IPS-11a (cell line): ENCODE results near the gene HIPK2.

Experiments used
- H3K4me3 ChIP-seq: one replicate; pipeline ENCODE4 v1.5.1; 2013; ENCODE audit warnings: low read depth, low read length, control low read depth

HIPK2 gene

DNA sequence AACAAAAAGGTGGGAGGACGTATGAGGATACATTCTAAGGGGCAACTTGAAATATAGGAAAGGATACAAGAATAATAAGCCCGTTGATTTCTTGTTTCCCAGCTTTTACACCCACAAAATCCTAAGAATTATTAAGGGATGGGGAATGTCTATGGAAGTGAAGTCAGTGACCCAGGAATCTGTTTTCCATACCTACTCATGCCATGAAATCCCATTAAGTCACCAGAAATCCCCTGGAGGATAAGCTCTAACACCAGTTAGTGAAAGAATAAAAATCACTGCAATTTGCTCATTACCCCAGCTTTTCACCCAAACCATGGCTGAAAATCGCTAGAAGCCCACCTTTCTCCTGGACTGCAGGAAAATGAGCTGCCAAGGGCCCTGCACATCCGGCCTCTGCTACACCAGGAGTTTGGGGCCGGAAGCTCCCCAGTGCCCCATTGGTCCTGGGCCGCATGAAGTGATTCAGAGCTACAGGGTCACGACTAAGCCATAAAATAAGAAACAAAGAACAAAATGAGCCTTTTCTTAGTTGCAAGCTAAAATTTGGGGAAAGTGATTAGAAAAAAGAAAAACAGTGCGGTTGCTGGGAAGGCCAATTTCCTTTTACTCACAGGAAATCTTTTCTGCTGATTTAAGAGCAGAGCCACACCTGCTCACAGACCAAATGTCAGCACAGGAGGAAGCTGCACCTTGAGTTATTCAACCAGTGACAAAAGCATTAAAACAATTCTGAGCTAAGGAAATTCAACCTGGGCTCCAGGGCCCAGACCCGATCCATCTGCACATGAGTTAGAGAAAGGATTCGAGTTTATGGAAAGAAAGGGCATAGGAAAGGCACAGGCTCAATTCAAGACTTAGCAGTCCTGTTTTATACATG, 40.3 kb downstream of the HIPK2 start:
- no peak overlapping the region for H3K4me3 ChIP-seq

GRCh38 chr7:139735912-139736595, 41.7 kb downstream of the HIPK2 start:
- no peak overlapping the region for H3K4me3 ChIP-seq

DNA sequence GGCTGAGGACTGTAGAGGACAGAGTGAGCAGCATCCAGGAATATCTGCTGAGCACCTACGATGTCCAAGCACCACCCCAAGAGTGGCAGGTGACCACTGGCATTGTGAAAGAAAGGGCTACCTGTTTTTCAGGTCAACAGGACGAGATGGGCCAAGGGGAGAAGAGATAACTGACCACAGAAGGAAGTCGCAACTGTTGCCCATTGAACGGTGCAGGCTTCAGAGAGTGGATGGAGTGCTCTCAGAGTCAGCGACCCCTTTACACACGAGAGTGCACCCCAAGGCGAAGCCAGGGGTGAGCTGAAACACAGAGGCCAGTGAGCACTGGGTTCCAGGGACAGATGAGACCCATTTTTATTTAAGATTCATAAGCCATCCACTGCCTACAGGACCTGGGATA, 42.3 kb downstream of the HIPK2 start:
- H3K4me3 ChIP-seq = no peak overlapping the region

GRCh38 chr7:139734395-139734794, 43.4 kb downstream of the HIPK2 start:
- H3K4me3 ChIP-seq = no peak overlapping the region

- H3K4me3 ChIP-seq = no peak overlapping the region
Measured at GRCh38 chr7:139733751-139734150, 44.0 kb downstream of the HIPK2 start.

DNA sequence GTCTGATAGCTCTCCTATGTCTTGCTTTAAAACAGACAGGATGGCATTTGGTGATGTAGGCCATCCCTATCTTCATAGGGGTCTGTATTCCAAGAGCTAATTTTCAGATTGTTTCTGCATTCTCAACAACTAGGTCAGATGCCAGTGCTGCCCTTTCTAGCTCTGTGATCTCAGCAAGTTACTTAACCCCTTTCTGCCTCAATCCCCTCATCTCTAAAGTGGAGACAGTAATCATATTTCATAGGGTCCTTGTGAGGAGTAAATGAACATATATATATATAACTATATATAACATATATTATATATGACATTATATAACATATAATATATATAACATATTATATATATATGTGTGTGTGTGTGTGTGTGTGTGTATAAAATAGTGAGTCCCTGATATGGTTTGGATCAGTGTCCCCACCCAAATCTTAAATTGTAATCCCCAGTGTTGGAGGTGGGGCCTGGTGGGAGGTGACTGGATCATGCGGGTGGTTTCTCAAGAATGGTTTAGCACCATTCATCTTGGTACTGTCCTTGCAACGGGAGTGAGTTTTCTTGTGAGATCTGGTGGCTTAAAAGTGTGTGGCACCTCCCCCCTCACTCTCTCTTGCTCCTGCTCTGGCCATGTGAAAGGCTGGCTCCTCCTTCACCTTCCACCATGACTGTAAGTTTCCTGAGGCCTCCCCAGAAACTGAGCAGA, 45.2 kb downstream of the HIPK2 start:
- H3K4me3 ChIP-seq = no peak overlapping the region

DNA sequence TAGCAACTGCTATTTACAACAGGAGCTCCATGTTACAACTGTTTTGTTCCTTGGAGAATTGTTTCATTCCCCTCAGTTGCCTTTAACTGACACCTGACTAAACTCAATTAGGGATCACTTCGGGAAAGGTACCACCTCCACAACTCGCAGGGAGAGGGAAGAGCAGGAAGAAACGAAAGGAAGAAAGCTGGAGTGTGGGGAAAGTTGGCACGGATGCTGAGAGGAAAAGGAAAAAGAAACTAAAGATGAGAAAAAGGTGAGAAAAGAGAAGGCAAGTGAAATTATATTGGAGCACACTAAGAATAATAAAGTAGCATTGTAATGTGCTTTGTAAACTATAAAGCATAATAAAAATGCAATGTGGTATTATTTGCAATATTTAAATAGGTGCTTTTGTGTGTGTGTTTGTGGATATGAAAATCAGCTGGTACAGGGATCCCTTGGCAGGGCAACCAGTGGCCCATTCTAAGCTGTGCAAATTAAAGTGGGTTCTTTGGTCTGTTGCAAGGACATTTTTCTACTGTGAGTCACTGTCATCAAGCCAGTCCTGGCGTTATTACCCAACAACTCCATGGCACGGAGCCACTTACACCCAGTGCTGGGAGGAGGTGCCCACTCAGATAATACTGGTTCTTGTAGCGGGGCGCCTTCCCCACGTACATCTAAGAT, 45.9 kb downstream of the HIPK2 start:
- no peak overlapping the region for H3K4me3 ChIP-seq

- no peak overlapping the region for H3K4me3 ChIP-seq
Measured at GRCh38 chr7:139730746-139731612, 46.8 kb downstream of the HIPK2 start.

DNA sequence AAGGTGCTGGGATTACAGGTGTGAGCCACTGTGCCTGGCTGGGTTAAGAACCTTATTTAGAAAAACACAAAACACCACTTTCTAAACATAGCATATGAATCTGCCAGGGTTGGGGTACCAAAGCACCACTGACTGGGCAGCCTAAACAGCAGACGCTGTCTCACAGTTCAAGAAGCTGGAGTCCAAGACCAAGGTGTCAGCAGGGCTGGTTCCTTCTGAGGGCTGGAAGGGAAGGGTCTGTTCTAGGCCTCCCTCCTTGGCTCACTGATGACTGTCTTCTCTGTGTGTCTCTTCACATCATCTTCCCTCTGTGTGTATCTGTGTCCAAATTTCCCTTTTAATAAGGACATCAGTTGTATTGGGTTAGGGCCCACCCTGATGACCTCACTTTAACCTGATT, 49.6 kb downstream of the HIPK2 start:
- H3K4me3 ChIP-seq = no peak overlapping the region

DNA sequence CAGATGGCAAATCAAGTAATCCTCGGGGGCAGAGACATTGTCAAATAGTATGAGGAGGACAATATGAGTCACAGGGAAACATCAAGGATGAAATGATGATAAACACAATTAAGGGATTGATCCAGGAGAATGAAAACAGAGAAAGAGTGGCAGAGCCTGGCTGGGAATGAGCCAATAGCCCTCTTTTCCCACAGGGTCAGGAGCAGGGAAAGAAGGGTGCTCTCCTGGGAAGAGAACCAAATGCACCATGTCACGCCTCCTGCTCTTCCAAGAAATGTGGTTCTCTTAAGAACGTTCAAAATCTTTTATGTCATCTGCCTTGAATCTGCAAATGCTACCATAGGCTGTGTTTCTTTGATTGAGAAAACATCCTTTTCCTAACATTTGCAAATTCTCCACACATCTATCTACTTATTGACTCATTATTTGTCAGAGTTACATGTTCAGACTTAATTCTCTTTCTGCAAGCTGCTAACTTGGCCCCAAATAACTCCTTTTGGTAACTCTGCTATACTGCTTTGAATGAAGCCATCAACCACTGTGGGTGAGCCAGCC, 50.6 kb downstream of the HIPK2 start:
- H3K4me3 ChIP-seq = no peak overlapping the region

DNA sequence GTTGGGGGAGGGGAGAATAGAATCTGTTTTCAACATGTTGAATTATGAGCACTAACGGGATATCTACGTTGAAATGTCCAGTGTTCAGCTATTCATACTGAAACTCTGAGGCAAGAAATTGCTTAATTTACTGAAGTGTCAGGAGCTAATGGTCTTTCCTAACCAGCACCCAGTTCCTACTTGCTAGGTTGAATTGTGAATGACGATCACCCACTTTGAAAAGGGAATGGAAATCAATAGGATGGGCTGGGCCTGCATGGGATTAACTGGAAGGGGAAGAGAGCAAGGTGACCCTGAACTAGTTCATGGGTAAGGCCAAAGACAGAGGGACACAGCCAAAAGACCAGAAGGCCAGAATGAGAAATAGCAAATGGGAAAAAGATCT, 51.3 kb downstream of the HIPK2 start:
- H3K4me3 ChIP-seq = no peak overlapping the region

GRCh38 chr7:139725858-139726484, 51.8 kb downstream of the HIPK2 start:
- no peak overlapping the region for H3K4me3 ChIP-seq

GRCh38 chr7:139725077-139725476, 52.7 kb downstream of the HIPK2 start:
- no peak overlapping the region for H3K4me3 ChIP-seq

DNA sequence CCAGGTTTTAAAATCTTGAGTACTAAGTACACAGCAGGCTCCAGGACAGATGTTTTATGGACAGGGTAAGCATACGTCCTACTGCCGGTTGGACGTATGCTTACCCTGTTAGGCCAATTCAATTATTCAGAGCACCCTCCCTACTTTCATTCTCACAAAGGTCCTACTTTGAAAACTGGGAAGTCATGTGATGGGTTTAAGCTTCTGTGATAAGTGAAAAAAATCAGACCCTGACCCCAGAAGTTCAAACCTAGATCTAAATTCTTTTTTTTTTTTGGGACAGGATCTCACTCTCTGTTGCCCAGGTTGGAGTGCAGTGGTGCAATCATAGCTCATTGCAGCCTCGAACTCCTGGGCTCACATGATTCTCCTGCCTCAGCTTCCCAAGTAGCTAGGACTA, 55.2 kb downstream of the HIPK2 start:
- no peak overlapping the region for H3K4me3 ChIP-seq

DNA sequence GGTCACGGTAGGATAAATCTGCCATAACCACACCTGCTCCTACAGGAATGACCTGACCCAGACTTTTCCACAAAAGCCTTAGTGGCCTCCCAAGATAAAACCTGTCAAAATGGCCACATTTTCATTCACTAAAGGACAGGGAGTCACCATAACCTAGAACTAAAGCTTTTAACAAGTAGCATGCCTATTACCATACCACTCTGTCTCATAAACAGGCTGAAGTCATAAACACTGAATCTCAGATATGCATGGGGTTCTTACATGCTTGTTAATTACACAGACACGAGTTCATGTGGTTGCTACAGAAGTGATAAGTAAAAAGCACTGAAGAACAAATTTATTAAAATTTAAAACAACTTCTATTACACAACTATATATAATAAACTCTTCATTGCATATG, 56.0 kb downstream of the HIPK2 start:
- no peak overlapping the region for H3K4me3 ChIP-seq

- no peak overlapping the region for H3K4me3 ChIP-seq
Measured at GRCh38 chr7:139721417-139721816, 56.4 kb downstream of the HIPK2 start.

- H3K4me3 ChIP-seq = no peak overlapping the region
Measured at GRCh38 chr7:139720705-139721231, 57.0 kb downstream of the HIPK2 start.

- no peak overlapping the region for H3K4me3 ChIP-seq
Measured at GRCh38 chr7:139720186-139720585, 57.6 kb downstream of the HIPK2 start.

DNA sequence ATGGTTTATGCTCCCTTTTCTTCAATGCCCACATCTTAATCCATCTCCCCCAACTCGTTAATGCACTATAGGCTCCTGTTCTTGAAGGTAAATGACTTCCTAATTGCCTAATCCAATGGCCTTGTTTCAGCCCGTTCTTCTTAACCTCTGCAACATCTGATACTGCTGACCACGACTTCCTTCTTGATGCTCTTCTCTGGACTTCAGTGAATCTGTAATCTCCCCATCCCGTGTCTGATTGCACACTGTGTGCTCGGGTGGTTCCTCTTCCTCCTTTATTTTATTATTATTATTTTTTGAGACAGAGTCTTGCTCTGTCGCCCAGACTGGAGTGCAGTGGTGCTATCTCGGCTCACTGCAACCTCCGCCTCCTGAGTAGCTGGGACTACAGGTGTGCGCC, 58.9 kb downstream of the HIPK2 start:
- H3K4me3 ChIP-seq = no peak overlapping the region
